Spleen (tissue), 13 donors: ENCODE data around the gene GRAMD1A. TPM values are rescaled to one million over a fixed set of nuclear protein-coding genes. Genes with fewer than 3 reads are reported as not detected.

ENCODE experiments used
- DNase-seq: peaks from one replicate; pipeline ENCODE4 v3.0.0-alpha.2; 2020
- H3K27ac ChIP-seq, 8 donors: fragments of 200-600 bp; sonication (generic) in 7 of 8; 1 replicate in 4 of 8; 2 replicates in 4 of 8; pipeline versions ENCODE4 v1.5.0 to v1.8.0; 2016 to 2021; ENCODE audit warnings: inconsistent platforms in 4 of 8, mild to moderate bottlenecking in 4 of 8, moderate library complexity in 1 of 8
- H3K27me3 ChIP-seq, 7 donors: fragments of 200-600 bp; sonication (generic) in 6 of 7; replicated peaks in 1 of 7; 1 replicate in 4 of 7; 2 replicates in 3 of 7; pipeline versions ENCODE4 v1.5.0 to v1.8.0; 2016 to 2021; ENCODE audit warnings: inconsistent platforms in 3 of 7, mild to moderate bottlenecking in 1 of 7
- H3K36me3 ChIP-seq, 6 donors: fragments of 200-600 bp; sonication (generic) in 5 of 6; 1 replicate in 4 of 6; 2 replicates in 2 of 6; pipeline versions ENCODE4 v1.5.0 to v1.8.0; 2016 to 2021; ENCODE audit warnings: inconsistent platforms in 2 of 6
- H3K4me1 ChIP-seq, 6 donors: fragments of 200-600 bp; sonication (generic) in 5 of 6; 1 replicate in 3 of 6; 2 replicates in 3 of 6; pipeline versions ENCODE4 v1.5.0 to v1.8.0; 2016 to 2021; ENCODE audit warnings: inconsistent platforms in 3 of 6
- H3K4me3 ChIP-seq, 8 donors: fragments of 200-600 bp; sonication (generic) in 7 of 8; 1 replicate in 4 of 8; 2 replicates in 4 of 8; pipeline versions ENCODE4 v1.5.0 to v1.8.0; 2016 to 2021; ENCODE audit warnings: inconsistent platforms in 4 of 8, mild to moderate bottlenecking in 4 of 8, moderate library complexity in 2 of 8
- H3K9me3 ChIP-seq, 8 donors: fragments of 200-600 bp; sonication (generic) in 7 of 8; 1 replicate in 4 of 8; 2 replicates in 4 of 8; pipeline versions ENCODE4 v1.5.0 to v1.8.0; 2016 to 2021; ENCODE audit warnings: inconsistent platforms in 4 of 8
- POLR2A ChIP-seq, 3 donors: fragments of 450-650 bp; IDR thresholded peaks; one replicate each; pipeline ENCODE4 v1.5.1; 2017; ENCODE audit warnings: antibody characterized with exemption in 3 of 3, mild to moderate bottlenecking in 1 of 3
- POLR2AphosphoS5 ChIP-seq, 3 donors: sonication (generic); formaldehyde crosslinking; IDR thresholded peaks; one replicate each; pipeline ENCODE4 v1.5.1; 2017; ENCODE audit warnings: antibody characterized with exemption in 3 of 3
- WGBS, 5 donors: extraction: QIAGEN DNeasy Blood & Tissue Kit in 3 of 5; methylation state at CpG; one replicate each; pipeline versions ENCODE4 v1.1.5 to v1.1.7; 2013 to 2018; 5-methylcytosine and 5-hydroxymethylcytosine counted together
- intact Hi-C: fragments of 100-400 bp; cut with DNase I; formaldehyde crosslinking; loops from one replicate; pipeline ENCODE4 v1.15.0; 2023; ENCODE audit warnings: low total_unique reads
- long read RNA-seq, 2 donors: transcript quantifications; one replicate each; lab custom pipeline, GENCODE V29; 2026
- polyA plus RNA-seq, 3 donors: library from polyadenylated mRNA; stranded (reverse); fragments of 200-250 nt; gene quantifications; one replicate each; pipeline ENCODE4 v1.2.1, GENCODE V29; 2013
- total RNA-seq, 7 donors: library from RNA; depleted of rRNA in 3 of 7; stranded (reverse); fragments of >200 nt in 3 of 7; fragmentation: NEBNext Ultra II Directional in 4 of 7; extraction: Animal tissue kit (Norgen Biotek cat#: 25700) in 4 of 7; gene quantifications; one replicate each; pipeline versions ENCODE4 v1.1.0 to v1.2.1, GENCODE V29; 2016 to 2021
- TF ChIP-seq, protein P1 (sequence below), 11 experiments: fragments of 200-600 bp in 7 of 11; fragments of 450-650 bp in 4 of 11; sonication (generic) in 4 of 11; IDR thresholded peaks in 8 of 11; conservative IDR thresholded peaks in 3 of 11; 1 replicate in 7 of 11; 2 replicates in 4 of 11; pipeline versions ENCODE4 v1.4.0 to v1.8.0; 2016 to 2021; ENCODE audit warnings: antibody characterized with exemption in 11 of 11, inconsistent platforms in 4 of 11, mild to moderate bottlenecking in 1 of 11
- donor health status: healthy with polysubstance abuse.
- donor health status: DM: no; HTN: no; CAD: no; lungs with moderate emphysema.
- donor health status: DM: no; HTN: no; CAD: no.
- donor health status: Bipolar disorder and iron deficiency.
- donor health status: healthy.
- donor health status: DM: no; HTN: no; CAD: no.
- donor health status: DM: yes; HTN: yes; CAD: no.

The GRAMD1A gene
- total RNA-seq (100 to 1,000 TPM in 5 of 7 donors, 10 to 100 TPM in 2; 80.3 to 177 (median 118) TPM), polyA plus RNA-seq (10 to 100 TPM; 30.0 to 63.2 (median 30.4) TPM)
- long read RNA-seq, donor 1, partial matches to known transcripts, result 0 of 5 reads
- long read RNA-seq, donor 1, other reads (novel, unspliced or antisense), result 5 of 5 reads
- long read RNA-seq, donor 2, partial matches to known transcripts, result 0 of 15 reads
- long read RNA-seq, donor 2, other reads (novel, unspliced or antisense), result 14 of 15 reads

DNA sequence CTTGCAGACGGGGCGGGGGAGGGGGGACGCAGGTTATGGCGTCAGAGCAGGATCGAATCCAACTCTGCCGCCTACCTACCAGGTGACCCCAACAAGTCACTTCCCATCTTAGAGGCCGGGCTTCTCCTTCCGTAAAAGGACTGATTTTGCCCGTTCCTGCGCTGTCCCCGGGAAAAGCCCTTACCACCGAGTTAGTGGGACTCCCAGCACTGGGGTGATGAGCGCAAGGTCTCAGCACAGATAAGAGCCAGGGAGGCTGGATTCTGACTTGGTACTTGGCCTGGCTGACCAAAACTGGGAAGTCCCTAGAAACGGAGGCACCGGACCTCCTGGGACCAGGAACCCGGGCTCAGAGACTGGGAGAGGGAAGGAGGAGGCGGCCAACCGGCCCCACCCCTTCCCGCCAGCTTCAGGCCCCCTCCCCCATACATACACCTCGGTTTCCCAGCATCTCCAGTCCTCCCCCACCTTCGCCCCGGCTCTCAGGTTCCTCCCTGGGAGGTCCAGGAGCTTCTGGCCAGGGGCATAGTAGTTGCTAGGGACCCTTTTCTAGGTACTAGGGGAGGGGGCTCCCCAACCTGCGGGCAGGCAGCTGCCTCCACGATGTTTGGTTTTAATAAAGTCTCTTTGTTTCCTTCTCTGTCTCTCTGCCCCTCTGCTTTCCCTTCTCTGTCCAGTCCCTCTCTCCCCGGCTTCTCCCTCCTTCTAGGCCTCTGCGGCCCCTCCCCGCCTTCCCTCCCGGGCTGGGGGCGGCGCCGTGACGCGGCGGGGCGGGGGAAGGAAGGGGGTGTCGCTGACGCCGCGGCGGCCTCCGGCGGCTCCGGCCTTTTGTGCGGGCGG, at the start of gene GRAMD1A:
Gene GRAMD1A (plus strand): TSS at position 826 of the 840 bp plus-strand sequence. CDS start 156 bp downstream, outside the sequence.
- H3K27me3 ChIP-seq, result no peaks in the 10 kb centered on the region
- H3K27ac ChIP-seq, result peak within 1 kb of the TSS; percentile 90 to 99 (median 98)
- peak; percentile 98 for DNase-seq
- WGBS, 5 donors, result 2 to 6% (median 4%) methylated on average over 30 to 42 of the region's 45 CpGs
- H3K36me3 ChIP-seq, result peaks cover 0 to 17% (median 0%) of the 10 kb centered on the region in 6 donors
- TF ChIP-seq POLR2A (IDR thresholded peaks at IDR 0.05), result peak in 1 of 3 donors; percentile 50
- peak; percentile 91 to 93 (median 92) for TF ChIP-seq POLR2AphosphoS5 (IDR thresholded peaks at IDR 0.05)
- TF ChIP-seq, protein P1, sequence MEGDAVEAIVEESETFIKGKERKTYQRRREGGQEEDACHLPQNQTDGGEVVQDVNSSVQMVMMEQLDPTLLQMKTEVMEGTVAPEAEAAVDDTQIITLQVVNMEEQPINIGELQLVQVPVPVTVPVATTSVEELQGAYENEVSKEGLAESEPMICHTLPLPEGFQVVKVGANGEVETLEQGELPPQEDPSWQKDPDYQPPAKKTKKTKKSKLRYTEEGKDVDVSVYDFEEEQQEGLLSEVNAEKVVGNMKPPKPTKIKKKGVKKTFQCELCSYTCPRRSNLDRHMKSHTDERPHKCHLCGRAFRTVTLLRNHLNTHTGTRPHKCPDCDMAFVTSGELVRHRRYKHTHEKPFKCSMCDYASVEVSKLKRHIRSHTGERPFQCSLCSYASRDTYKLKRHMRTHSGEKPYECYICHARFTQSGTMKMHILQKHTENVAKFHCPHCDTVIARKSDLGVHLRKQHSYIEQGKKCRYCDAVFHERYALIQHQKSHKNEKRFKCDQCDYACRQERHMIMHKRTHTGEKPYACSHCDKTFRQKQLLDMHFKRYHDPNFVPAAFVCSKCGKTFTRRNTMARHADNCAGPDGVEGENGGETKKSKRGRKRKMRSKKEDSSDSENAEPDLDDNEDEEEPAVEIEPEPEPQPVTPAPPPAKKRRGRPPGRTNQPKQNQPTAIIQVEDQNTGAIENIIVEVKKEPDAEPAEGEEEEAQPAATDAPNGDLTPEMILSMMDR (IDR thresholded peaks at IDR 0.05 in 8 of 11, conservative IDR thresholded peaks at IDR 0.05 in 3 of 11), result peak in 1 of 11 experiments; percentile 5
- peak within 1 kb of the TSS; percentile 61 to 97 (median 90) for H3K4me3 ChIP-seq
- intact Hi-C loops, result no loop called here
- H3K9me3 ChIP-seq, result no peaks in the 10 kb centered on the region
- H3K4me1 ChIP-seq, result peaks cover 70 to 95% (median 89%) of the 10 kb centered on the region in 6 donors

DNA sequence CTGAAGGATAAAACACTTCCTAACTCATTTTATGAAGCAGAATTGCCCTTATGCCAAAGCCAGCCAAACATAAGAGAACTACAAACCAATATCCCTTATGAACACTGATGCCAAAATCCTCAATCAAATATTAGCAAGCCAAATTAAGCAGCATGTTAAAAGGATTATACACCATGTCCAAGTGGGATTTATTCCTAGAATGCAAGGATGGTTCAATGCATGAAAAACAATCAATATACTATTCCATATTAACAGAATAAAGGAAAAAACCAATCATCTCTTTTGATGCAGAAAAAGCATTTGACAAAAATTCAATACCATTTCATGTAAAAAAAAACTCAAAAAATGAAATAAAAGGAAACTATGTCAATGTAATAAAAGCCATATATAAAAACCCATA, 47.0 kb upstream of the GRAMD1A start:
- Histone ChIP-seq H3K9me3 (peaks cover 35 to 100% (median 100%) of the 10 kb centered on the region in 8 donors), H3K36me3 (peaks cover 5 to 98% (median 34%) of the 10 kb centered on the region in 6 donors), H3K4me3 (no peak overlapping the region), H3K27ac (no peak overlapping the region), H3K4me1 (no peaks in the 10 kb centered on the region), H3K27me3 (no peaks in the 10 kb centered on the region)
- TF ChIP-seq POLR2AphosphoS5 (IDR thresholded peaks at IDR 0.05), result no peak
- DNase-seq, result no peak
- intact Hi-C loops, result no loop called here

DNA sequence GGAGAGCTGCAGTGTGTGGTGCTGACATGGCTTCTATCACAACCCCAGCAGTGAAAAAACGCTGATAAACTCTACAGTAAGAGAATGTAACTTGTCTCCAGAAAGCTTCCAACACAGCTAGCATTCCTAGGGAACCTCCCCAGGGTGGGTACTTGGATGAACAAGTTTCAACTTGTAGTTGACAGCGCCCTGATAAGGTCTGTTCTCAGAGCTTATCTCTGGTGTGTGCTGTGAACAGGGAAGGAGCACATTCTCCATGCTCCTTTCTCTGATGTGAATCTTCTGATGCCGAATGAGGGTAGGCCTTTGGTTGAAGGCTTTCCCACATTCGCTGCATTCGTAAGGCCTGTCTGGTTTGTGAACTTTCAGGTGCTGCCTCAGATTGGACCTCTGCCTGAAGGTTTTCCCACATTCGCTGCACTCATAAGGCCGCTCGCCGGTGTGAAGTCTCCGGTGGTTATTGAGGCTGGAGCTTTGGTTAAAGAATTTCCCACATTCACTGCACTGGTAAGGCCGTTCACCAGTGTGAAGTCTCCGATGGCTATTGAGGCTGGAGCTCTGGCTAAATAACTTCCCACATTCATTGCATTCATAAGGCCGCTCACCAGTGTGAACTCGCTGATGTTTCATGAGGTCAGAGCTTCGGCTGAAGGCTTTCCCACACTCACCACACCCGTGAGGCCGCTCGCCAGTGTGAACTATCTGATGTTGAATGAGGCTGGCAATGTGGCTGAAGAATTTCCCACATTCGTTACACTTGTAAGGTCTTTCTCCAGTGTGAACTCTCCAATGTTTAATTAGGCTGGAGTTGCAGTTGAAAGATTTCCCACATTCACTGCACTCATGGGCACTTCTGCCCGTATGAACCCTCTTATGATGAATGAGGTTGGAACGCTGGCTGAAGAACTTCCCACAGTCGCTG, 42.0 kb upstream of the GRAMD1A start:
- DNase-seq, result no peak
- intact Hi-C loops, result no loop called here
- peaks cover 26 to 90% (median 54%) of the 10 kb centered on the region in 6 donors for H3K36me3 ChIP-seq
- H3K27me3 ChIP-seq, result no peaks in the 10 kb centered on the region
- H3K27ac ChIP-seq, result no peak overlapping the region
- 93 to 97% (median 95%) methylated on average over 22 of the region's 22 CpGs for WGBS, 5 donors
- H3K4me1 ChIP-seq, result peaks cover 8 to 19% (median 16%) of the 10 kb centered on the region in 6 donors
- peaks cover 46 to 94% (median 92%) of the 10 kb centered on the region in 8 donors for H3K9me3 ChIP-seq
- H3K4me3 ChIP-seq, result peak overlapping the region in 1 of 8 donors; percentile 9
- TF ChIP-seq POLR2A (IDR thresholded peaks at IDR 0.05) (no peak), POLR2AphosphoS5 (IDR thresholded peaks at IDR 0.05) (no peak)
- TF ChIP-seq, protein P1 (IDR thresholded peaks at IDR 0.05 in 8 of 11, conservative IDR thresholded peaks at IDR 0.05 in 3 of 11), result no peak

DNA sequence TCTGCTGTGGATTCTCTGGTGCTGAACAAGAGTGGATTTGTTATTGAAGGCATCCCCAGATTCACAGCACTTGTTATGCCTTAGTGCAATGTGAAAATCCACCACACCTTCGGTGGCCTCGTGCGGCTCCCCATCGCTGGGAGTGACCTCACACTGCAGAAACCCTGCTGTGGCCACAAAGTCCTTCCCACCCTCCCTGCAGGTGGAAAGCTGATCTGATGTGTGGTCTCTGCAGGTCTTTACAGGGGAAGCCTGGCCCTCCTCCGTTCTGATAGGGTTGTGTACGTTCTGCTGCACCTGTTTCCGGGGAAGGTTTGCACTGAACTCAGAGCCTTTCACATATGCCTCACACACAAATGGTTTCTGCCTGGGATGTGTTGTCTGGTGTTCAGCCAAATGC, 41.1 kb upstream of the GRAMD1A start:
- intact Hi-C loops, result no loop called here
- H3K36me3 ChIP-seq, result peaks cover 26 to 81% (median 50%) of the 10 kb centered on the region in 6 donors

More for the DNA sequence above, 41.1 kb upstream of the GRAMD1A start:
- H3K4me1 ChIP-seq, result peaks cover 8 to 27% (median 18%) of the 10 kb centered on the region in 6 donors
- peaks cover 40 to 85% (median 83%) of the 10 kb centered on the region in 8 donors for H3K9me3 ChIP-seq
- 83 to 98% (median 90%) methylated on average over 5 to 7 of the region's 7 CpGs for WGBS, 5 donors
- peak overlapping the region in 1 of 8 donors; percentile 38 for H3K4me3 ChIP-seq
- TF ChIP-seq POLR2A (IDR thresholded peaks at IDR 0.05) (no peak), POLR2AphosphoS5 (IDR thresholded peaks at IDR 0.05) (no peak)
- TF ChIP-seq, protein P1 (IDR thresholded peaks at IDR 0.05 in 8 of 11, conservative IDR thresholded peaks at IDR 0.05 in 3 of 11), result no peak
- DNase-seq, result no peak
- H3K27me3 ChIP-seq, result no peaks in the 10 kb centered on the region
- no peak overlapping the region for H3K27ac ChIP-seq
